ENCODE measurements around the gene ABHD17B. TPM values are rescaled to one million over a fixed set of nuclear protein-coding genes. Genes with fewer than 3 reads are reported as not detected.
"Not testable (repeated sequence)": the region's sequence is repeated elsewhere in the genome, so short reads cannot be mapped to it uniquely, and the experiment has no call there.

Gene ABHD17B
- total RNA-seq, 2 experiments from 2014 or later = 27.0 to 35.7 TPM

- no peaks in the 10 kb centered on the region for H3K9me3 Mint-ChIP-seq (ENCODE audit: low read depth)
- peaks cover 60% of the 10 kb centered on the region for H3K4me1 Mint-ChIP-seq
- ATAC-seq (no peak), DNase-seq (no peak)
- peak overlapping the region; percentile 95 for H3K4me3 Mint-ChIP-seq
- H3K36me3 Mint-ChIP-seq = peaks cover 22% of the 10 kb centered on the region
- CTCF ChIA-PET = interaction anchor here (1.0 to 2.1 kb wide), 2 partner anchors 9 to 11 kb away, joined by 3 to 5 read pairs; no protein-coding TSS in a partner anchor
- no peaks in the 10 kb centered on the region for H3K27me3 Mint-ChIP-seq
- H3K27ac Mint-ChIP-seq = no peak overlapping the region
Measured at GRCh38 chr9:71908825-71909224, 2.2 kb downstream of the ABHD17B start.

- DNase-seq (no peak), ATAC-seq (no peak)
- Mint-ChIP-seq H3K4me1 (peaks cover 72% of the 10 kb centered on the region), H3K4me3 (no peak overlapping the region), H3K27me3 (no peaks in the 10 kb centered on the region), H3K27ac (no peak overlapping the region), H3K9me3 (ENCODE audit: low read depth) (no peaks in the 10 kb centered on the region), H3K36me3 (peaks cover 25% of the 10 kb centered on the region)
- CTCF ChIA-PET = no interaction called here
Measured at GRCh38 chr9:71904076-71904475, 6.9 kb downstream of the ABHD17B start.

DNA sequence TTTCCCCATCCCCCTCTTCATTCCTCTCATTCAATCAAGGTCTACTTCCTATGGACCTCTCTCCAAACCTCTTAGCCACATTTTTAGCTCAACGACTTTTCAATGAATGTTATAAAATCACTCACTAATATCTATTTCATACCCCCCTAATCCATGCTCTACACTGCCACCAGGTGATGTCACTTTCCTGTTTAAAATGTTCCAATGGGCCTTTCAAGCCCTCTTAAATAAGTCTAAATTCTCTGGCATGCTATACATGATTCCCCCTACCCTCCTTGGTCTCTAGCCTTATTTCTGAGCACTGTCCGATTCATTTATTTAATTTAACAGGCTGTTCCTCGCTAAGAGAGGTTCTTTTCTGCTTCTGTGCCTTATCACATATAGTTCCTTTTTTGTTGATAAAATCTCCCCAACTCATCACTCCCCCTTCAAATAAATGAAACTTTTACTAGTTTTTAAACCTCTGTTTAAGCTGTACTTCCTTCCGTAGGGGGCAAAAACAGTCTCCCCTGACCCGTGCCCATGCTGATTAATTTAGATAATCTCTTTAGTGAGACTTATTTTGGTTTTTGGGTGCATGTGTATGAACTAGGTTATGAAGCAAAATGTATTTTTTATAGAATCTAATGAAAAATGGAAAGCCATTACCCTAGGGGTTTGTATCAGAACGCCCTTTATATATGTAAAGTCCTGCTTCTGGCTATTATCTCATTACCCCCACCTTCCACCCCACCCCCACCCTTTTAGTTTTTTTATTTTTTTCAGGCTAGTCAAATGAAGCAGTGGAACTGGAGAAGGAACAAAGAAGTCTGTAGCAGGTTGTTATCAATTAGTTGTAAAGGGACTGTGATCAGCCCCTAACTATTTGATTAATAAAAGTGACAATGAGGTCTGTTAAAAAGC lies 9.0 kb downstream of the ABHD17B start:
- peak; percentile 34 for ATAC-seq
- H3K27me3 Mint-ChIP-seq = no peaks in the 10 kb centered on the region
- H3K4me3 Mint-ChIP-seq = peak overlapping the region; percentile 1

DNA sequence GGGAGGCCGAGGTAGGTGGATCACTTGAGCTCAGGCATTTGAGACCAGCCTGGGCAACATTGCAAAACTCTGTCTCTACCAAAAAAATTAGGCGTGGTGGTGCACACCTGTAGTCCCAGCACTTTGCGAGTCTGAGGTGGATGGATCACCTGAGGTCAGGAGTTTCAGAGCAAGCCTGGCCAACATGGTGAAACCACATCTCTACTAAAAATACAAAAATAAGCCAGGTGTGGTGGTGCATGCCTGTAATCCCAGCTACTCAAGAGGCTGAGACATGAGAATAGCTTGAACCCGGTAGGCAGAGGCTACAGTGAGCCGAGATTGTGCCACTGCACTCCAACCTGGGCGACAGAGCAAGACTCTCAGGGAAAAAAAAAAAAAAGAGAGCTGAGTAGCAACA lies 12.2 kb downstream of the ABHD17B start:
- Mint-ChIP-seq H3K4me3 (peak overlapping the region; percentile 52), H3K4me1 (peaks cover 82% of the 10 kb centered on the region)

More for the DNA sequence above, 9.0 kb downstream of the ABHD17B start:
- no peaks in the 10 kb centered on the region for H3K9me3 Mint-ChIP-seq (ENCODE audit: low read depth)
- peak overlapping the region; percentile 61 for H3K27ac Mint-ChIP-seq
- CTCF ChIA-PET = interaction anchor here (1.0 kb wide), 1 partner anchor 10 kb away, joined by 3 read pairs; no protein-coding TSS in a partner anchor
- H3K36me3 Mint-ChIP-seq = peaks cover 25% of the 10 kb centered on the region
- no peak for DNase-seq
- peaks cover 70% of the 10 kb centered on the region for H3K4me1 Mint-ChIP-seq

DNA sequence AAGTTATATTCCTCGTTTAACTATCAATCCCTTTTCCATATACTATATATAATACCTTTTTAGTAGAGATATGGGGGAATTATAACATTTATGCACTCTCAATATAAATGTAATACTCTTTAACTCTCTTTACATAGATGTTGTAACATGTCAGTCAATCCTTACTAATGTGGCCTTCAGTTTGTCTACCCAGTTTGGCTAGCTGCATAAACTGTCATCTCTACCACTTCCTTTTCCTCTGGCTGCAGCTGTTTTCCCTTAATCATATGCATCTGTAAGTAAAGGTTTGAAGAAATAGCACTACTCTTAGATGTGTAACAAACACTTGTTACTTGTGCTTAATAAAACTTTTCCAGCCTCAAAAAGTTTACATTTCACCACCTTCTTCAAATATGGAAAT lies 13.4 kb downstream of the ABHD17B start:
- H3K27me3 Mint-ChIP-seq = no peaks in the 10 kb centered on the region
- DNase-seq = peak; percentile 66
- H3K27ac Mint-ChIP-seq = peak overlapping the region; percentile 86
- CTCF ChIA-PET = interaction anchor here (1.0 to 2.9 kb wide), 5 partner anchors 11 to 129 kb away, joined by 3 to 11 read pairs (median 4); partner anchors contain the start of genes ABHD17B and C9orf85
- ATAC-seq = peak; percentile 69
- H3K4me1 Mint-ChIP-seq = peaks cover 82% of the 10 kb centered on the region
- peaks cover 22% of the 10 kb centered on the region for H3K36me3 Mint-ChIP-seq
- peak overlapping the region; percentile 50 for H3K4me3 Mint-ChIP-seq
- no peaks in the 10 kb centered on the region for H3K9me3 Mint-ChIP-seq (ENCODE audit: low read depth)

More for the DNA sequence above, 12.2 kb downstream of the ABHD17B start:
- peaks cover 12% of the 10 kb centered on the region for H3K36me3 Mint-ChIP-seq
- CTCF ChIA-PET = interaction anchor here (0.9 to 2.9 kb wide), 9 partner anchors 9 to 126 kb away, joined by 3 to 11 read pairs (median 4); partner anchors contain the start of genes ABHD17B and C9orf85
- H3K9me3 Mint-ChIP-seq (ENCODE audit: low read depth); H3K27me3 Mint-ChIP-seq; DNase-seq; ATAC-seq: not testable (repeated sequence)
- peak overlapping the region; percentile 86 for H3K27ac Mint-ChIP-seq

GRCh38 chr9:71896761-71897160 lies 14.2 kb downstream of the ABHD17B start:
- Mint-ChIP-seq H3K4me1 (peaks cover 74% of the 10 kb centered on the region), H3K4me3 (peak overlapping the region; percentile 58), H3K36me3 (peaks cover 22% of the 10 kb centered on the region), H3K27ac (peak overlapping the region; percentile 86), H3K9me3 (ENCODE audit: low read depth) (no peaks in the 10 kb centered on the region), H3K27me3 (no peaks in the 10 kb centered on the region)
- ATAC-seq (no peak), DNase-seq (no peak)
- CTCF ChIA-PET = interaction anchor here (0.7 to 2.1 kb wide), 5 partner anchors 10 to 114 kb away, joined by 3 to 9 read pairs (median 4); partner anchors contain the start of genes ABHD17B and C9orf85

DNA sequence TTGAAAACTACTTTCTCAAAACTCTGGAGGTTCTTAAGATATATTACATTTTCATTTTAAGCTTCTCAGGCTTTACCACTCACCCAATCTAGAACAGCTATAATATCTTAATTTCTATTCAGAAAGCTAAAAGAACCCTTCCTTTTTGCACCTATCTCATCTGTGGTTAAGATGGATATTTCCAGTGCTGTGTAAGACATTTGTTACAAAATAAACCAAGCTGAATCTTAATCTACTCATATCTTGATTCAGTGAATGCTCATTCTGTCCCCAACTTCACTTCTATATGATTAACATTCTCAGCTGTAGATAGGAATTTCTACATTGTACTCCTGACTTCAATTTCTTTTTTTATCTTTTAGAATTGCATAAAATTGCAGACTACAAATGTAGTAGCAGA lies 15.0 kb downstream of the ABHD17B start:
- Mint-ChIP-seq H3K27ac (peak overlapping the region; percentile 86), H3K4me3 (no peak overlapping the region), H3K9me3 (ENCODE audit: low read depth) (no peaks in the 10 kb centered on the region), H3K27me3 (no peaks in the 10 kb centered on the region), H3K36me3 (peaks cover 24% of the 10 kb centered on the region), H3K4me1 (peaks cover 66% of the 10 kb centered on the region)
- peak; percentile 35 for ATAC-seq
- CTCF ChIA-PET = interaction anchor here (0.7 to 2.1 kb wide), 6 partner anchors 10 to 129 kb away, joined by 3 to 9 read pairs (median 4); partner anchors contain the start of genes ABHD17B and C9orf85
- DNase-seq = no peak

DNA sequence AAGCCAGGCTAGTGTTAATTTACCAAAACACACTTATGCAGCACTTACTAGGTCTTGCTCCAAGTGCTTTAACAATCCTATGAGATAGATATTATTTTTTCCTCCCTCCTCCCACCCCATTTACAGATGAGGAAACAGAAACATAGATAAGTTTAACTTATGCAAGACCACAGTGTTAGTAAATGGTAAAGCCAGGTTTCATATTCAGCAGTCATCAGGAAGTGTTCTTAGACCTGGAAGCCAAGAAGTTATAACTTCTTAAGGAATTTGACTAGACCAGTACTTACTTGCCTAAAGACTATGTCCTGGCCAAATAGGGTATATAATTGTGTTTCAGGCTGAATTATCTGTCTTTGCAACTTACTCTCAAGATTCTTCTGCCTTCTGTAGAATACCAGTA lies 15.9 kb downstream of the ABHD17B start:
- CTCF ChIA-PET = interaction anchor here (1.1 kb wide), 1 partner anchor 15 kb away, joined by 3 read pairs; no protein-coding TSS in a partner anchor
- no peak for DNase-seq
- peaks cover 63% of the 10 kb centered on the region for H3K4me1 Mint-ChIP-seq
- peaks cover 22% of the 10 kb centered on the region for H3K36me3 Mint-ChIP-seq
- H3K27ac Mint-ChIP-seq = peak overlapping the region; percentile 86
- no peak overlapping the region for H3K4me3 Mint-ChIP-seq
- no peaks in the 10 kb centered on the region for H3K27me3 Mint-ChIP-seq
- H3K9me3 Mint-ChIP-seq (ENCODE audit: low read depth) = no peaks in the 10 kb centered on the region
- peak; percentile 64 for ATAC-seq

GRCh38 chr9:71891557-71892189 lies 19.3 kb downstream of the ABHD17B start:
- no peak overlapping the region for H3K4me3 Mint-ChIP-seq
- H3K4me1 Mint-ChIP-seq = peaks cover 44% of the 10 kb centered on the region
- peaks cover 31% of the 10 kb centered on the region for H3K36me3 Mint-ChIP-seq
- H3K27ac Mint-ChIP-seq = no peak overlapping the region
- DNase-seq (no peak), ATAC-seq (no peak)
- CTCF ChIA-PET = interaction anchor here (1.1 to 2.0 kb wide), 3 partner anchors 11 to 111 kb away, joined by 3 to 5 read pairs (median 3); no protein-coding TSS in a partner anchor
- no peaks in the 10 kb centered on the region for H3K27me3 Mint-ChIP-seq
- H3K9me3 Mint-ChIP-seq (ENCODE audit: low read depth) = no peaks in the 10 kb centered on the region

DNA sequence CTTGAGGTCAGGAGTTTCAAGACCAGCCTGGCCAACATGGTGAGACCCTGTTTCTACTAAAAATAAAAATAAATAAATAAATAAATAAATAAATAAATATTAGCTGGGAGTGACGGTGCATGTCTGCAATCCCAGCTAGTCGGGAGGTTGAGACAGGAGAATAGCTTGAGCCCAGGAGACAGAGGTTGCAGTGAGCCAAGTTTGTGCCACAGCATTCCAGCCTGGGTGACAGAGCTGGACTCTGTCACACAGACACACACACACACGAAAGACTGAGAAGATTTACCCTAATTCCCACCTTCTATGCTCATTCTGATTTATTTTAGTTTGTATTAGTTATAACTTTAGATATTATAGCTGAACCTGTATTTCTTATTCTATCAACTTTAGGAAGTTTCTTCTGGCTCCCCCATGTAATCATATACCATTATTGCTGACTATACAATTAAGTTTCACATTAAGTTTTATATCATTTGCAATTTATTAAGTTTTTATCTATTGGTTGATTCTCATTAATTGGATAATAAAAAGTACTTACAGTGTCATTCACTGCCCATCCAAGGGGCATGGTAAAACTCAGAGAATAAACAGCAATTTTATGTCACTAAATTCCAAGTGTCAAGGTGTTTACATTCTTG lies 20.8 kb downstream of the ABHD17B start:
- Mint-ChIP-seq H3K36me3 (peaks cover 41% of the 10 kb centered on the region), H3K4me3 (no peak overlapping the region), H3K9me3 (ENCODE audit: low read depth) (no peaks in the 10 kb centered on the region), H3K4me1 (peaks cover 41% of the 10 kb centered on the region), H3K27me3 (no peaks in the 10 kb centered on the region), H3K27ac (no peak overlapping the region)
- no peak for ATAC-seq
- DNase-seq = no peak
- CTCF ChIA-PET = interaction anchor here (2.0 kb wide), 1 partner anchor 83 kb away, joined by 5 read pairs; no protein-coding TSS in a partner anchor

DNA sequence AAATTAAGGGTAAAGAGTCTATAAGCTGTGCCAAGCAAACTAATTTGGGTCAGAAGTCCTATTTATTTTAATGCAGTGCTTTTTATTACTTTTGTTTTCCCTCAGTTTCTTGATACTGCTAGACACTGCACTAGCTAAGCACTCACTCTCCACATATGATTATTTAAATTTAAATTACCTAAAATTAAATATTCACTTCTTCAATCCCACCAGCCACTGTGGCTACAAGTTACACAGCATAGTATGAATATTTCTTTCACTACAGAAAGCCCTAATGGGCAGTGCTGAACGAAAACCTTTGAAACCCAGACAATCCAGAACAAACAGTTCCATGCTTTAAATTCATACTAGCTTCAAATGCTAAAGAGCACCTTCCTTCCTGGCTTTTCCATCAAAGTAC lies 23.6 kb downstream of the ABHD17B start:
- Mint-ChIP-seq H3K9me3 (ENCODE audit: low read depth) (peaks cover 9% of the 10 kb centered on the region), H3K27me3 (no peaks in the 10 kb centered on the region), H3K36me3 (peaks cover 53% of the 10 kb centered on the region), H3K4me1 (peaks cover 31% of the 10 kb centered on the region), H3K4me3 (no peak overlapping the region), H3K27ac (no peak overlapping the region)
- ATAC-seq (no peak), DNase-seq (no peak)
- CTCF ChIA-PET = interaction anchor here (1.2 to 1.6 kb wide), 2 partner anchors 8 to 68 kb away, joined by 3 to 4 read pairs; no protein-coding TSS in a partner anchor

- H3K36me3 Mint-ChIP-seq = peaks cover 60% of the 10 kb centered on the region
Measured at GRCh38 chr9:71886541-71886940, 24.5 kb downstream of the ABHD17B start.

More at GRCh38 chr9:71886541-71886940, 24.5 kb downstream of the ABHD17B start:
- Mint-ChIP-seq H3K4me1 (peaks cover 31% of the 10 kb centered on the region), H3K4me3 (no peak overlapping the region), H3K27ac (no peak overlapping the region), H3K9me3 (ENCODE audit: low read depth) (peaks cover 9% of the 10 kb centered on the region), H3K27me3 (no peaks in the 10 kb centered on the region)
- no peak for DNase-seq
- ATAC-seq = no peak
- CTCF ChIA-PET = interaction anchor here (1.2 to 1.3 kb wide), 2 partner anchors 9 to 10 kb away, joined by 4 to 5 read pairs; no protein-coding TSS in a partner anchor
